ENCODE results near the gene HMX2.

GRCh38 chr10:123175389-123176387 lies 27.8 kb downstream of the HMX2 start:
- TF ChIP-seq SIN3A (IDR thresholded peaks at IDR 0.05; ENCODE audit: borderline replicate concordance, insufficient read depth, low read depth, low read length) (no peak), POLR2AphosphoS5 (IDR thresholded peaks at IDR 0.05; ENCODE audit: low read depth, low read length) (no peak), TCF7L2 (IDR thresholded peaks at IDR 0.05; ENCODE audit: low read depth, low read length) (no peak)
- TF ChIP-seq, protein P1, sequence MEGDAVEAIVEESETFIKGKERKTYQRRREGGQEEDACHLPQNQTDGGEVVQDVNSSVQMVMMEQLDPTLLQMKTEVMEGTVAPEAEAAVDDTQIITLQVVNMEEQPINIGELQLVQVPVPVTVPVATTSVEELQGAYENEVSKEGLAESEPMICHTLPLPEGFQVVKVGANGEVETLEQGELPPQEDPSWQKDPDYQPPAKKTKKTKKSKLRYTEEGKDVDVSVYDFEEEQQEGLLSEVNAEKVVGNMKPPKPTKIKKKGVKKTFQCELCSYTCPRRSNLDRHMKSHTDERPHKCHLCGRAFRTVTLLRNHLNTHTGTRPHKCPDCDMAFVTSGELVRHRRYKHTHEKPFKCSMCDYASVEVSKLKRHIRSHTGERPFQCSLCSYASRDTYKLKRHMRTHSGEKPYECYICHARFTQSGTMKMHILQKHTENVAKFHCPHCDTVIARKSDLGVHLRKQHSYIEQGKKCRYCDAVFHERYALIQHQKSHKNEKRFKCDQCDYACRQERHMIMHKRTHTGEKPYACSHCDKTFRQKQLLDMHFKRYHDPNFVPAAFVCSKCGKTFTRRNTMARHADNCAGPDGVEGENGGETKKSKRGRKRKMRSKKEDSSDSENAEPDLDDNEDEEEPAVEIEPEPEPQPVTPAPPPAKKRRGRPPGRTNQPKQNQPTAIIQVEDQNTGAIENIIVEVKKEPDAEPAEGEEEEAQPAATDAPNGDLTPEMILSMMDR (IDR thresholded peaks at IDR 0.05): no peak
- TF ChIP-seq, protein P2, sequence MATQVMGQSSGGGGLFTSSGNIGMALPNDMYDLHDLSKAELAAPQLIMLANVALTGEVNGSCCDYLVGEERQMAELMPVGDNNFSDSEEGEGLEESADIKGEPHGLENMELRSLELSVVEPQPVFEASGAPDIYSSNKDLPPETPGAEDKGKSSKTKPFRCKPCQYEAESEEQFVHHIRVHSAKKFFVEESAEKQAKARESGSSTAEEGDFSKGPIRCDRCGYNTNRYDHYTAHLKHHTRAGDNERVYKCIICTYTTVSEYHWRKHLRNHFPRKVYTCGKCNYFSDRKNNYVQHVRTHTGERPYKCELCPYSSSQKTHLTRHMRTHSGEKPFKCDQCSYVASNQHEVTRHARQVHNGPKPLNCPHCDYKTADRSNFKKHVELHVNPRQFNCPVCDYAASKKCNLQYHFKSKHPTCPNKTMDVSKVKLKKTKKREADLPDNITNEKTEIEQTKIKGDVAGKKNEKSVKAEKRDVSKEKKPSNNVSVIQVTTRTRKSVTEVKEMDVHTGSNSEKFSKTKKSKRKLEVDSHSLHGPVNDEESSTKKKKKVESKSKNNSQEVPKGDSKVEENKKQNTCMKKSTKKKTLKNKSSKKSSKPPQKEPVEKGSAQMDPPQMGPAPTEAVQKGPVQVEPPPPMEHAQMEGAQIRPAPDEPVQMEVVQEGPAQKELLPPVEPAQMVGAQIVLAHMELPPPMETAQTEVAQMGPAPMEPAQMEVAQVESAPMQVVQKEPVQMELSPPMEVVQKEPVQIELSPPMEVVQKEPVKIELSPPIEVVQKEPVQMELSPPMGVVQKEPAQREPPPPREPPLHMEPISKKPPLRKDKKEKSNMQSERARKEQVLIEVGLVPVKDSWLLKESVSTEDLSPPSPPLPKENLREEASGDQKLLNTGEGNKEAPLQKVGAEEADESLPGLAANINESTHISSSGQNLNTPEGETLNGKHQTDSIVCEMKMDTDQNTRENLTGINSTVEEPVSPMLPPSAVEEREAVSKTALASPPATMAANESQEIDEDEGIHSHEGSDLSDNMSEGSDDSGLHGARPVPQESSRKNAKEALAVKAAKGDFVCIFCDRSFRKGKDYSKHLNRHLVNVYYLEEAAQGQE (IDR thresholded peaks at IDR 0.05; ENCODE audit: insufficient read depth in 1 of 2, low read depth in 2 of 2, low read length in 1 of 2): no peak

Measured in Panc1 (cell line).